Astrocyte (in vitro differentiated cells and primary cell): ENCODE measurements around the gene ESYT1. TPM values are rescaled to one million over a fixed set of nuclear protein-coding genes. Genes with fewer than 3 reads are reported as not detected.

ENCODE experiments used
- DNase-seq: peaks from one replicate; pipeline ENCODE4 v3.0.0-alpha.2; 2010; ENCODE audit warnings: low read depth
- FAIRE-seq: peaks from 2 replicates; lab custom pipeline; 2011; peaks lifted over from hg19 to GRCh38; lab: Jason Lieb, UNC
- H2AFZ ChIP-seq: 2 replicates; pipeline ENCODE4 v1.6.0; 2012; ENCODE audit warnings: low read depth, low read length, inconsistent platforms
- H3K27ac ChIP-seq: 2 replicates; pipeline ENCODE4 v1.5.1; 2011; ENCODE audit warnings: low read depth, low read length, inconsistent platforms
- H3K27me3 ChIP-seq: 2 replicates; pipeline ENCODE4 v1.6.0; 2011; ENCODE audit warnings: low read length, inconsistent platforms; ENCODE audit not compliant: insufficient read depth
- H3K36me3 ChIP-seq: 2 replicates; pipeline ENCODE4 v1.5.1; 2011; ENCODE audit warnings: low read length, inconsistent platforms; ENCODE audit not compliant: insufficient read depth
- H3K4me1 ChIP-seq: 2 replicates; pipeline ENCODE4 v1.5.1; 2011; ENCODE audit warnings: low read length, inconsistent platforms; ENCODE audit not compliant: insufficient read depth
- H3K4me2 ChIP-seq: 2 replicates; pipeline ENCODE4 v1.6.0; 2012; ENCODE audit warnings: low read length, inconsistent platforms
- H3K4me3 ChIP-seq: 2 replicates; pipeline ENCODE4 v1.5.1; 2011; ENCODE audit warnings: low read depth, mild to moderate bottlenecking, low read length, inconsistent platforms; ENCODE audit not compliant: insufficient read depth
- H3K79me2 ChIP-seq: 2 replicates; pipeline ENCODE4 v1.6.0; 2012; ENCODE audit warnings: mild to moderate bottlenecking, low read length, inconsistent platforms; ENCODE audit not compliant: insufficient read depth
- H3K9ac ChIP-seq: 2 replicates; pipeline ENCODE4 v1.6.0; 2012; ENCODE audit warnings: mild to moderate bottlenecking, low read length, inconsistent platforms
- H3K9me3 ChIP-seq: 2 replicates; pipeline ENCODE4 v1.5.1; 2012; ENCODE audit warnings: low read depth, mild to moderate bottlenecking, low read length, inconsistent platforms; ENCODE audit not compliant: insufficient read depth
- H4K20me1 ChIP-seq: 2 replicates; pipeline ENCODE4 v1.6.0; 2012; ENCODE audit warnings: low read length, inconsistent platforms; ENCODE audit not compliant: insufficient read depth
- H3K27ac Mint-ChIP-seq: one replicate; pipeline ENCODE4 v1.8.0; 2021; ENCODE audit warnings: mild to moderate bottlenecking, mixed read lengths; ENCODE audit not compliant: unreplicated experiment
- H3K27me3 Mint-ChIP-seq: one replicate; pipeline ENCODE4 v1.8.0; 2021; ENCODE audit warnings: low read depth, mixed read lengths; ENCODE audit not compliant: unreplicated experiment
- H3K36me3 Mint-ChIP-seq: one replicate; pipeline ENCODE4 v1.8.0; 2021; ENCODE audit warnings: low read depth, mixed read lengths; ENCODE audit not compliant: unreplicated experiment
- H3K4me1 Mint-ChIP-seq: one replicate; pipeline ENCODE4 v1.8.0; 2021; ENCODE audit warnings: low read depth, mixed read lengths; ENCODE audit not compliant: unreplicated experiment
- H3K4me3 Mint-ChIP-seq: one replicate; pipeline ENCODE4 v1.8.0; 2021; ENCODE audit warnings: mild to moderate bottlenecking, moderate library complexity, mixed read lengths; ENCODE audit not compliant: unreplicated experiment
- H3K9me3 Mint-ChIP-seq: one replicate; pipeline ENCODE4 v1.8.0; 2021; ENCODE audit warnings: mild to moderate bottlenecking, mixed read lengths; ENCODE audit not compliant: unreplicated experiment
- CTCF ChIP-seq: IDR thresholded peaks from 2 replicates; pipeline ENCODE4 v1.5.1; 2011; ENCODE audit warnings: low read depth, mild to moderate bottlenecking, inconsistent platforms, low read length, moderate library complexity; ENCODE audit not compliant: insufficient read depth
- EZH2 ChIP-seq: IDR thresholded peaks from 2 replicates; pipeline ENCODE4 v1.6.1; 2012; ENCODE audit warnings: mild to moderate bottlenecking, low read length, inconsistent platforms; ENCODE audit not compliant: insufficient read depth
- total RNA-seq: library from RNA; stranded (reverse); gene quantifications from 2 replicates; pipeline ENCODE4 v1.2.1, GENCODE V29; 2021

ESYT1 gene
- total RNA-seq, 1 donor from 2014 or later: 142 TPM

- peaks cover 6% of the 10 kb centered on the region for H3K27me3 Mint-ChIP-seq
- Histone ChIP-seq H3K27me3 (peaks cover 26% of the 10 kb centered on the region), H3K36me3 (no peaks in the 10 kb centered on the region), H3K4me3 (peak overlapping the region; percentile 68), H2AFZ (peak overlapping the region; percentile 95), H3K79me2 (no peaks in the 10 kb centered on the region), H3K9me3 (no peaks in the 10 kb centered on the region), H3K4me2 (peak overlapping the region; percentile 99), H3K27ac (no peak overlapping the region), H3K4me1 (peaks cover 6% of the 10 kb centered on the region), H4K20me1 (no peaks in the 10 kb centered on the region), H3K9ac (peak overlapping the region; percentile 68)
- TF ChIP-seq EZH2 (no peak), CTCF (no peak)
- H3K36me3 Mint-ChIP-seq: peaks cover 2% of the 10 kb centered on the region
- no peaks in the 10 kb centered on the region for H3K9me3 Mint-ChIP-seq
- no peak for DNase-seq
- no peak overlapping the region for H3K27ac Mint-ChIP-seq
- H3K4me1 Mint-ChIP-seq: no peaks in the 10 kb centered on the region
- H3K4me3 Mint-ChIP-seq: peak overlapping the region; percentile 78
- no peak for FAIRE-seq
These were observed 47.4 kb upstream of the ESYT1 start for GRCh38 chr12:56080556-56081138.

GRCh38 chr12:56081393-56082347, 46.4 kb upstream of the ESYT1 start:
- H2AFZ ChIP-seq: no peak overlapping the region
- peaks cover 2% of the 10 kb centered on the region for H3K36me3 Mint-ChIP-seq
- no peaks in the 10 kb centered on the region for H3K9me3 ChIP-seq
- TF ChIP-seq CTCF: no peak
- no peak for TF ChIP-seq EZH2
- H3K4me3 ChIP-seq: no peak overlapping the region
- H3K4me1 Mint-ChIP-seq: no peaks in the 10 kb centered on the region
- H3K9ac ChIP-seq: no peak overlapping the region
- peaks cover 6% of the 10 kb centered on the region for H3K4me1 ChIP-seq
- H3K4me2 ChIP-seq: no peak overlapping the region
- peaks cover 6% of the 10 kb centered on the region for H3K27me3 Mint-ChIP-seq
- peaks cover 26% of the 10 kb centered on the region for H3K27me3 ChIP-seq
- no peak overlapping the region for H3K4me3 Mint-ChIP-seq
- H3K79me2 ChIP-seq: no peaks in the 10 kb centered on the region
- H3K27ac Mint-ChIP-seq: no peak overlapping the region
- H3K27ac ChIP-seq: no peak overlapping the region
- H3K9me3 Mint-ChIP-seq: no peaks in the 10 kb centered on the region
- DNase-seq (no peak), FAIRE-seq (no peak)
- no peaks in the 10 kb centered on the region for H3K36me3 ChIP-seq
- no peaks in the 10 kb centered on the region for H4K20me1 ChIP-seq

- H3K9me3 Mint-ChIP-seq: no peaks in the 10 kb centered on the region
- H3K4me3 ChIP-seq: no peak overlapping the region
- no peak overlapping the region for H3K4me3 Mint-ChIP-seq
- TF ChIP-seq CTCF (no peak), EZH2 (no peak)
- no peaks in the 10 kb centered on the region for H3K36me3 ChIP-seq
- no peaks in the 10 kb centered on the region for H4K20me1 ChIP-seq
- no peaks in the 10 kb centered on the region for H3K4me1 Mint-ChIP-seq
- no peak overlapping the region for H3K27ac Mint-ChIP-seq
- H3K27me3 Mint-ChIP-seq: peaks cover 6% of the 10 kb centered on the region
- no peaks in the 10 kb centered on the region for H3K9me3 ChIP-seq
- peaks cover 6% of the 10 kb centered on the region for H3K4me1 ChIP-seq
- H3K9ac ChIP-seq: no peak overlapping the region
- H3K27me3 ChIP-seq: peaks cover 26% of the 10 kb centered on the region
- H3K79me2 ChIP-seq: no peaks in the 10 kb centered on the region
- H2AFZ ChIP-seq: no peak overlapping the region
- H3K36me3 Mint-ChIP-seq: peaks cover 2% of the 10 kb centered on the region
- no peak overlapping the region for H3K4me2 ChIP-seq
- DNase-seq: no peak
- no peak for FAIRE-seq
- no peak overlapping the region for H3K27ac ChIP-seq
These were observed 45.7 kb upstream of the ESYT1 start for GRCh38 chr12:56082382-56082781.
